Gastrocnemius medialis (tissue), 4 donors: ENCODE measurements around the gene TTLL8. TPM values are rescaled to one million over a fixed set of nuclear protein-coding genes. Genes with fewer than 3 reads are reported as not detected.

ENCODE experiments used
- ATAC-seq, 2 donors: fragments of 150-250 bp; one replicate each; pipeline ENCODE4 v1.9.1; 2016
- DNase-seq, 2 donors: peaks; one replicate each; pipeline ENCODE4 v3.0.0-alpha.2; 2019
- H3K27ac ChIP-seq, 4 donors: fragments of 200-600 bp; sonication (generic); 1 replicate in 1 of 4; 2 replicates in 3 of 4; pipeline ENCODE4 v1.5.1; 2016 to 2018; ENCODE audit warnings: mild to moderate bottlenecking in 2 of 4, moderate library complexity in 1 of 4
- H3K27me3 ChIP-seq, 3 donors: fragments of 200-600 bp; sonication (generic) in 2 of 3; 1 replicate in 1 of 3; 2 replicates in 2 of 3; pipeline versions ENCODE4 v1.5.1 to v1.6.0; 2016 to 2019; ENCODE audit warnings: mild to moderate bottlenecking in 1 of 3, moderate library complexity in 1 of 3
- H3K36me3 ChIP-seq, 2 donors: fragments of 200-600 bp; sonication (generic) in 1 of 2; one replicate each; pipeline ENCODE4 v1.5.1; 2017 to 2018
- H3K4me1 ChIP-seq, 2 donors: fragments of 200-600 bp; sonication (generic) in 1 of 2; one replicate each; pipeline ENCODE4 v1.5.1; 2016 to 2017; ENCODE audit warnings: mild to moderate bottlenecking in 2 of 2
- H3K4me3 ChIP-seq, 4 donors: fragments of 200-600 bp; sonication (generic) in 3 of 4; 1 replicate in 1 of 4; 2 replicates in 3 of 4; pipeline ENCODE4 v1.5.1; 2016 to 2019; ENCODE audit warnings: mild to moderate bottlenecking in 2 of 4
- H3K9me3 ChIP-seq, 3 donors: fragments of 200-600 bp; sonication (generic) in 2 of 3; 1 replicate in 1 of 3; 2 replicates in 2 of 3; pipeline ENCODE4 v1.5.1; 2016 to 2019
- POLR2A ChIP-seq, 2 donors: fragments of 450-650 bp; IDR thresholded peaks; one replicate each; pipeline ENCODE4 v1.6.1; 2017; ENCODE audit warnings: antibody characterized with exemption in 2 of 2, mild to moderate bottlenecking in 2 of 2, moderate library complexity in 2 of 2
- in situ Hi-C, 4 donors: fragments of 200-750 bp; cut with MboI; loops; one replicate each; pipeline versions ENCODE4 v1.15.0 to v1.8.0; 2017; ENCODE audit warnings: low sequenced_read_pairs in 4 of 4
- intact Hi-C: fragments of 100-400 bp; cut with DNase I; formaldehyde crosslinking; loops from one replicate; pipeline ENCODE4 v1.15.1; 2023; ENCODE audit warnings: low total_unique reads
- total RNA-seq, 4 donors: library from RNA; depleted of rRNA; stranded (reverse); fragments of >200 nt; gene quantifications; one replicate each; pipeline versions ENCODE4 v1.1.0 to v1.2.3, GENCODE V29; 2016
- TF ChIP-seq, protein P1 (sequence below), 5 experiments: fragments of 450-650 bp in 3 of 5; fragments of 200-600 bp in 2 of 5; sonication (generic) in 2 of 5; IDR thresholded peaks in 4 of 5; conservative IDR thresholded peaks in 1 of 5; 1 replicate in 4 of 5; 2 replicates in 1 of 5; pipeline ENCODE4 v1.5.1; 2016 to 2019; ENCODE audit warnings: antibody characterized with exemption in 5 of 5, mild to moderate bottlenecking in 3 of 5, moderate library complexity in 3 of 5

Gene TTLL8
- total RNA-seq, 4 donors from 2014 or later: not detected

DNA sequence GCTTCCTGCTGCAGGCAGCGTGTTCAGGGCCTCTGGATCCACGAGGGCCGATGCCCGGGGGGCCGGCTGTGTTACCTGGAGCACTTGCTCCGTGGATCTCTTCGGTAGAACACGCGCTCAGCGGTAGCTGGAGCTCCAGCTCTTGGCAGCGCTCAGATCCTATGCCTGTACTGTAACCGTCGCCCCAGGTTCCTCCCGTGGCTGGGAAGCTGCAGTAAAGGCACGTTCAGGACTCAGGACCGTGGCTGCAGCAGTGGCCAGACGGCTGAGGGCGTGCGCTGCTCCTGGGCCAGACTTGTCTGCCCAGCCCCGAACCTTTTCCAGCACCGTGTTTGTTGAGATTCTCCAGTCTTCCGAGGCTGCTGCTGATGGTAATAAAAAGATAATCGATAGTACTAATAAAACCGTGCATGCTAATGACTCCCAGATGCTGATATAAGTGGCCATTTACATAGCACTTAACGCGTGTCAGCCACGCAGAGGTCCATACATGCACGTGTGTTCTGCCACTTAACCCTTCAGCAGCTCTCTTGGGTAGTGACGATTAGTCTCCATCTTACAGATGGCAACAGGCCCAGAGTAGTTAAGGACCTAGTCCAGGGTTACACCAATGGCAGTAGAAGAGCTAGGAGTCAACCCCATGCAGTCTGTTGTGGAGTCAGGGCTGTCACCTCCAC, 33.1 kb upstream of the TTLL8 start:
- in situ Hi-C loops (no loop called here), intact Hi-C loops (no loop called here)
- H3K4me3 ChIP-seq: no peak overlapping the region
- no peaks in the 10 kb centered on the region for H3K9me3 ChIP-seq
- ATAC-seq: no peak
- H3K27ac ChIP-seq: no peak overlapping the region
- H3K36me3 ChIP-seq: no peaks in the 10 kb centered on the region
- DNase-seq: no peak
- TF ChIP-seq, protein P1, sequence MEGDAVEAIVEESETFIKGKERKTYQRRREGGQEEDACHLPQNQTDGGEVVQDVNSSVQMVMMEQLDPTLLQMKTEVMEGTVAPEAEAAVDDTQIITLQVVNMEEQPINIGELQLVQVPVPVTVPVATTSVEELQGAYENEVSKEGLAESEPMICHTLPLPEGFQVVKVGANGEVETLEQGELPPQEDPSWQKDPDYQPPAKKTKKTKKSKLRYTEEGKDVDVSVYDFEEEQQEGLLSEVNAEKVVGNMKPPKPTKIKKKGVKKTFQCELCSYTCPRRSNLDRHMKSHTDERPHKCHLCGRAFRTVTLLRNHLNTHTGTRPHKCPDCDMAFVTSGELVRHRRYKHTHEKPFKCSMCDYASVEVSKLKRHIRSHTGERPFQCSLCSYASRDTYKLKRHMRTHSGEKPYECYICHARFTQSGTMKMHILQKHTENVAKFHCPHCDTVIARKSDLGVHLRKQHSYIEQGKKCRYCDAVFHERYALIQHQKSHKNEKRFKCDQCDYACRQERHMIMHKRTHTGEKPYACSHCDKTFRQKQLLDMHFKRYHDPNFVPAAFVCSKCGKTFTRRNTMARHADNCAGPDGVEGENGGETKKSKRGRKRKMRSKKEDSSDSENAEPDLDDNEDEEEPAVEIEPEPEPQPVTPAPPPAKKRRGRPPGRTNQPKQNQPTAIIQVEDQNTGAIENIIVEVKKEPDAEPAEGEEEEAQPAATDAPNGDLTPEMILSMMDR (IDR thresholded peaks at IDR 0.05 in 4 of 5, conservative IDR thresholded peaks at IDR 0.05 in 1 of 5): no peak
- no peak for TF ChIP-seq POLR2A (IDR thresholded peaks at IDR 0.05)
- peaks cover 26 to 33% (median 29%) of the 10 kb centered on the region in 3 donors for H3K27me3 ChIP-seq
- no peaks in the 10 kb centered on the region for H3K4me1 ChIP-seq

DNA sequence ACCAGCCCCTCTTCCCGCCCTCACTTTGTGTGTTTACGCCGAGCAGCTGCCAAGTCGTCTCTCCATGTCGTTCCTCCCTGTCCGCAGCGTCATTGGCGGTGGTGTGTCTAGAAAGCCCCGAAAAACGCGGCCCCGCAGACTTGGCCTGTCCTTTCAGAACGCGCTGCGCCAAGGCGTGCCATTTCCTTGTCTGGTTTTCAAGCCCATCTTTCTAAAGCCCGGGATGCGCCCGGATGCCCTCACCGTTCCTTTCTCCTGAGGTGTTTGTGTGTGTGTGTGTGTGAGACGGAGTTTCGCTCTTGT, 32.3 kb upstream of the TTLL8 start:
- Histone ChIP-seq H3K9me3 (no peaks in the 10 kb centered on the region), H3K4me1 (no peaks in the 10 kb centered on the region), H3K4me3 (no peak overlapping the region), H3K27me3 (peaks cover 19 to 29% (median 27%) of the 10 kb centered on the region in 3 donors), H3K36me3 (no peaks in the 10 kb centered on the region), H3K27ac (no peak overlapping the region)
- no peak for ATAC-seq
- intact Hi-C loops: no loop called here
- DNase-seq: no peak
- in situ Hi-C loops: no loop called here
- TF ChIP-seq, protein P1 (IDR thresholded peaks at IDR 0.05 in 4 of 5, conservative IDR thresholded peaks at IDR 0.05 in 1 of 5): no peak
- no peak for TF ChIP-seq POLR2A (IDR thresholded peaks at IDR 0.05)

DNA sequence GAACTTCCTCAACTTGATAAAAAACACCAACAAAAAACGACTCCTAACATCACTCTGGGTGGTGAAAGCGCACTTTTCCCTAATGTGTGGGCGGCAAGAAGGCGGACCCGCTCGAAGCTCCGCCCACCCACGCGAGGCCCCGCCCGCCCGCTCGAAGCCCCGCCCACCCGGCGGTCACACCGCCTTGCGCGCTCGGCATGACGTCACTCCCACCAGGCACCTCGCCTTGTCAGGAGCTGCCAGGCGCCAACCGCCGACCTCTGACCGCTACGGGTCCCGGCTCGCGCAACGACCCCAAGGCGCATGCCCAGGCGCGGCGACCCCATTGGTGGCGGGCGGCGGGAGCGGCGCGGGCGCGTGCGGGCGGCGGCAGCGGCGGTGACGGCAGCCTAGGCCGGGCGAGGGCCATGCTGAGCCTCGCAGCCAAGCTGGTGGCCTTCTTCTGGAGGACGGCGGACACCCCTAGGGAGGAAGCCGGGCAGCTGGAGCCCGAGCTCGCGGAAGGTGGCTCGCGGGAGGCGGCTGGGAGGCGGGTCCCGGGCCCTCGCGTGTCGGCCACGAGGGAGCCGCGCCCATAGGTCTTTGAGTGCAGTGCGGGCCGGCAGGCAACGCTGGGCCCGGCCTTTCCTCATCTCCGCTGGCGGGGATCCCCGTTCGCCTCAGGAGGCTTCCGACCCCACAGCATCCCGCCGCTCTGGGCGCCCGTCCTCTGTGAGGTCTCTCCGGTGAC, 31.7 kb upstream of the TTLL8 start, which contains the start of gene MOV10L1:
TSS of gene MOV10L1 (plus strand) at position 325 of the 730 bp plus-strand sequence. CDS start at position 408, 83 bp downstream.
- intact Hi-C loops (no loop called here), in situ Hi-C loops (no loop called here)
- Histone ChIP-seq H3K4me1 (no peaks in the 10 kb centered on the region), H3K9me3 (no peaks in the 10 kb centered on the region), H3K4me3 (no peak within 1 kb of the TSS), H3K27ac (no peak within 1 kb of the TSS), H3K27me3 (peaks cover 19 to 29% (median 23%) of the 10 kb centered on the region in 3 donors), H3K36me3 (no peaks in the 10 kb centered on the region)
- no peak for ATAC-seq
- no peak for TF ChIP-seq POLR2A (IDR thresholded peaks at IDR 0.05)
- TF ChIP-seq, protein P1 (IDR thresholded peaks at IDR 0.05 in 4 of 5, conservative IDR thresholded peaks at IDR 0.05 in 1 of 5): no peak
- DNase-seq: no peak

DNA sequence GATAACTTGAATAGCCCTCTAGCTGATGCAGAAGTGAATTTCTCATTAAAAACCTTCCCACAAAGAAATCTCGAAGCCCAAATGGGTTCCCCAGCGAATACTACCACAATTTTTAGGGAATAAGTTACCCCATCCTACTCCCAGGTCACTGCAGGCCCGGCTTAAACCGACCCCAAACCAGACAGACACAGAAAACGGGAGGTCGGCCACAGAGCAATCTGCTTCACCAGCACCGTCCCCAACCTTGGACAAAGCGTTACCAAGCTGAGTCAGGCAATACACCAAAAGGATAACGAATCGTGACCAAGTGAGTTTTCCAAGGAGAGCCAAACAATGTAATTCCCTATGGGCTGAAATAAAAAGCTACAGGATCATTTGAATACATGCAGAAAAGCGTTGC, 31.1 kb upstream of the TTLL8 start:
- Histone ChIP-seq H3K4me1 (no peaks in the 10 kb centered on the region), H3K27ac (no peak overlapping the region), H3K4me3 (no peak overlapping the region), H3K9me3 (no peaks in the 10 kb centered on the region), H3K27me3 (peaks cover 19 to 36% (median 26%) of the 10 kb centered on the region in 3 donors), H3K36me3 (no peaks in the 10 kb centered on the region)
- in situ Hi-C loops (no loop called here), intact Hi-C loops (no loop called here)
- DNase-seq (no peak), ATAC-seq (no peak)
- TF ChIP-seq, protein P1 (IDR thresholded peaks at IDR 0.05 in 4 of 5, conservative IDR thresholded peaks at IDR 0.05 in 1 of 5): no peak
- TF ChIP-seq POLR2A (IDR thresholded peaks at IDR 0.05): no peak
